Measurements from ENCODE around the gene WDR41.
"Not testable (repeated sequence)": the region's sequence is repeated elsewhere in the genome, so short reads cannot be mapped to it uniquely, and the experiment has no call there.

WDR41 gene, protein sequence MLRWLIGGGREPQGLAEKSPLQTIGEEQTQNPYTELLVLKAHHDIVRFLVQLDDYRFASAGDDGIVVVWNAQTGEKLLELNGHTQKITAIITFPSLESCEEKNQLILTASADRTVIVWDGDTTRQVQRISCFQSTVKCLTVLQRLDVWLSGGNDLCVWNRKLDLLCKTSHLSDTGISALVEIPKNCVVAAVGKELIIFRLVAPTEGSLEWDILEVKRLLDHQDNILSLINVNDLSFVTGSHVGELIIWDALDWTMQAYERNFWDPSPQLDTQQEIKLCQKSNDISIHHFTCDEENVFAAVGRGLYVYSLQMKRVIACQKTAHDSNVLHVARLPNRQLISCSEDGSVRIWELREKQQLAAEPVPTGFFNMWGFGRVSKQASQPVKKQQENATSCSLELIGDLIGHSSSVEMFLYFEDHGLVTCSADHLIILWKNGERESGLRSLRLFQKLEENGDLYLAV

DNA sequence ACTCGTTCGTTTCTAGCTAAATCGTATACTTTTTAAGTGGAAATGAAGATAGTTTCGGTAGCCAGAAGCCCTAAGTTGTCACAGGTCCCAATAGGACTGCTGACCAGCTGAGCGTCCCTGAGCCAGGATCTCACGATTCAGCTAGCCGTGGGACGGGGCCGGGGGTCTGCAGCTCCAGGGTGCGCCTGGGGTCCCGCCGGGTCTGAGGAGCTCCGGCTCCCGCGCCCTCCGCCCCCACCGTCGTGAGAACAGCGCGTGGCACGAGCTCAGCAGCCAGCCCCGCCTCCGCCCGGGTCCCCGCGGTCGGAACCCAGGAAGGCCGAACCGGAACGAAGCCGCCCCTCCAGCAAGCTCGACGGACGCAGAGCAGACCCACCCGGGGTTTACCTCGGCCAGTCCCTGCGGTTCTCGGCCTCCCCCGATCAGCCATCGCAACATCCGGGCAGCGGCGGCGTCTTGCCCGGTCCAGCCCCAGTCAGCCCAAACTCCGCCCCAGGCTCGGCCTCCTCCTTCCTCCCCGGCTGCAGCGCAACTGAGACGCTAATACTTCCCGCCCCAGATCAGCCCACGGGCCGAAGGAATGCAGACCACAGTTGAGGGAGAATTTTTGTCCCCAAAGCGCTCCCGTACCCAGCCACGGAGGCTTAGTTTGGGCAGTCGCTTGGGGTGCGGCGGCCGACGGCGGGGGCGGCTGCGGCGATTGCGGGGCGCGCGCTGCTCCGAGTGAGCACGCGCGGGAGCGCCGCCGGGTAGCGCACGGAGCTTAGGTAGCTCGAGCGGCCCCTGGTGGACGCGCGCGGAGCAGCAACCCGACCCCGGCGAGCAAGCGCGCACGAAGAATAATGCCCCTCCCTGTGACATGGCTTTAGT is at the start of gene WDR41:
Gene WDR41 (minus strand): TSS at position 534 of the 870 bp plus-strand sequence. CDS start 96 bp downstream, at position 438.
- Mint-ChIP-seq H3K4me3 (peak within 1 kb of the TSS; percentile 87), H3K4me1 (peaks cover 24% of the 10 kb centered on the region), H3K27me3 (peaks cover 4% of the 10 kb centered on the region), H3K27ac (peak within 1 kb of the TSS; percentile 85), H3K9me3 (no peaks in the 10 kb centered on the region), H3K36me3 (ENCODE audit: low read depth) (no peaks in the 10 kb centered on the region)
- peak; percentile 86 for ATAC-seq
- peak; percentile 92 for DNase-seq

- H3K4me1 Mint-ChIP-seq, result no peaks in the 10 kb centered on the region
- no peak overlapping the region for H3K4me3 Mint-ChIP-seq
- H3K27ac Mint-ChIP-seq, result no peak overlapping the region
- no peaks in the 10 kb centered on the region for H3K36me3 Mint-ChIP-seq (ENCODE audit: low read depth)
- peaks cover 49% of the 10 kb centered on the region for H3K27me3 Mint-ChIP-seq
- no peak for DNase-seq
- peaks cover 11% of the 10 kb centered on the region for H3K9me3 Mint-ChIP-seq
- ATAC-seq, result no peak
These were observed 39.2 kb upstream of the WDR41 start for GRCh38 chr5:77531297-77531696.

DNA sequence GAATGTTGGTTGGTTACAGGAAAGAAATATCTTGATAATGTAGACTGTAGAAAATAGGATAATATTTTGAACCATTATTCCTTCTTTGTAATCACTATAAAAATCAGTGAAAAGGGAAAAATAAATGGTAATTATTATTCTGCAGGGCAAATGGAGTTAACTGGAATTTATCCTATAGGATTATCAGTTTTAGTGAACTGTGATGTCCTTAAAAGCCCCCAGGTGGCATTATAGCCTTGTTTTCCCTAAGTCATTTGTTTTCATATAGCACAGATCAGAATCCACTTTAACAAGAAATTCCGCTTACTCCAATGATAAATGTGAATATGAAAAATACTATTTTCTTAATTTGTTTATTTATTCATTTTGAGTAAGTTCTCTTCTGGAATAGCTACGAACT is 26.2 kb upstream of the WDR41 start:
- H3K9me3 Mint-ChIP-seq, result no peaks in the 10 kb centered on the region
- H3K4me1 Mint-ChIP-seq, result no peaks in the 10 kb centered on the region
- DNase-seq (no peak), ATAC-seq (no peak)
- no peaks in the 10 kb centered on the region for H3K36me3 Mint-ChIP-seq (ENCODE audit: low read depth)
- H3K4me3 Mint-ChIP-seq, result no peak overlapping the region
- H3K27ac Mint-ChIP-seq, result no peak overlapping the region
- peaks cover 7% of the 10 kb centered on the region for H3K27me3 Mint-ChIP-seq

DNA sequence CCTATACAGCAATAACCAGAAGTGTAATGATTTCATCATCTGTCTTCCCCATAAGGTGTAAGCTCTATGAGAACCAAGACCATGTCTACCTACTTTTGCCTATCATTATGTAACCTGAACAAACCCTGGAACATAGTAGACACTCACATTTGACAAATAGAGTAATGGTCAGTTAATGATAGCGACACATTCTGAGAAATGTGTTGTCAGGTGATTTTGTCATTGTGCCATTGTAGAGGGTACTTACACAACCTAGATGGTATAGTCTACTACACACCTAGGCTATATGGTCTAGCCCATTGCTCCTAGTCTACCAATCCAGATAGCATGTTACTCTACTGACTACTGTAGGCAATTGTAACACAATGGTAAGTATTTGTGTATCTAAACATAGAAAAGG is 22.3 kb upstream of the WDR41 start:
- ATAC-seq (no peak), DNase-seq (no peak)
- H3K9me3 Mint-ChIP-seq, result peaks cover 4% of the 10 kb centered on the region
- no peaks in the 10 kb centered on the region for H3K36me3 Mint-ChIP-seq (ENCODE audit: low read depth)
- H3K27me3 Mint-ChIP-seq, result peaks cover 12% of the 10 kb centered on the region
- H3K4me1 Mint-ChIP-seq, result no peaks in the 10 kb centered on the region
- H3K4me3 Mint-ChIP-seq, result no peak overlapping the region
- H3K27ac Mint-ChIP-seq, result no peak overlapping the region

- Mint-ChIP-seq H3K9me3 (peaks cover 4% of the 10 kb centered on the region), H3K36me3 (ENCODE audit: low read depth) (no peaks in the 10 kb centered on the region), H3K4me3 (no peak overlapping the region), H3K4me1 (no peaks in the 10 kb centered on the region), H3K27me3 (peaks cover 17% of the 10 kb centered on the region), H3K27ac (no peak overlapping the region)
- DNase-seq (no peak), ATAC-seq (no peak)
These were observed 21.2 kb upstream of the WDR41 start for GRCh38 chr5:77513321-77513720.

DNA sequence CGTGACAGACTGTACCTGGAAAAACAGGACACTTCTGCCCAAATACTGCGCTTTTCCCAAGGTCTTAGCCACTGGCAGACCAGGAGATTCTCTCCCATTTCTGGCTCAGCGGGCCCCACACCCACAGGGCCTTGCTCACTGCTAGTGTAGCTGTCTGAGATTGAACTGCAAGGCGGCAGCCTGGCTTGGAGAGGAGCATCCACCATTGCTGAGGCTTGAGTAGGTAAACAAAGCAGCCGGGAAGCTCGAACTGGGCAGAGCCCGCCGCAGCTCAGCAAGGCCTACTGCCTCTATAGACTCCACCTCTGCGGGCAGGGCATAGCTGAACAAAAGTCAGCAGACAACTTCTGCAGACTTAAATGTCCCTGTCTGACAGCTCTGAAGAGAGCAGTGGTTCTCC is 9.0 kb upstream of the WDR41 start:
- H3K4me1 Mint-ChIP-seq; DNase-seq; H3K36me3 Mint-ChIP-seq (ENCODE audit: low read depth); H3K27ac Mint-ChIP-seq; H3K4me3 Mint-ChIP-seq; ATAC-seq: not testable (repeated sequence)
- Mint-ChIP-seq H3K27me3 (peaks cover 34% of the 10 kb centered on the region), H3K9me3 (peaks cover 21% of the 10 kb centered on the region)

GRCh38 chr5:77499973-77500372 is 7.9 kb upstream of the WDR41 start:
- peaks cover 2% of the 10 kb centered on the region for H3K36me3 Mint-ChIP-seq (ENCODE audit: low read depth)
- no peak overlapping the region for H3K4me3 Mint-ChIP-seq
- H3K27ac Mint-ChIP-seq, result no peak overlapping the region
- ATAC-seq (no peak), DNase-seq (no peak)
- peaks cover 21% of the 10 kb centered on the region for H3K9me3 Mint-ChIP-seq
- H3K27me3 Mint-ChIP-seq, result peaks cover 27% of the 10 kb centered on the region
- H3K4me1 Mint-ChIP-seq, result peaks cover 6% of the 10 kb centered on the region

- Mint-ChIP-seq H3K4me1 (peaks cover 11% of the 10 kb centered on the region), H3K27me3 (peaks cover 25% of the 10 kb centered on the region), H3K4me3 (no peak overlapping the region), H3K27ac (no peak overlapping the region), H3K36me3 (ENCODE audit: low read depth) (peaks cover 2% of the 10 kb centered on the region), H3K9me3 (peaks cover 21% of the 10 kb centered on the region)
- no peak for DNase-seq
- no peak for ATAC-seq
These were observed 7.3 kb upstream of the WDR41 start for GRCh38 chr5:77499441-77499840.

- H3K27ac Mint-ChIP-seq, result no peak overlapping the region
- no peak for DNase-seq
- ATAC-seq, result no peak
- H3K4me1 Mint-ChIP-seq, result peaks cover 11% of the 10 kb centered on the region
- peaks cover 2% of the 10 kb centered on the region for H3K36me3 Mint-ChIP-seq (ENCODE audit: low read depth)
- H3K4me3 Mint-ChIP-seq, result no peak overlapping the region
- H3K27me3 Mint-ChIP-seq, result peaks cover 23% of the 10 kb centered on the region
- peaks cover 21% of the 10 kb centered on the region for H3K9me3 Mint-ChIP-seq
These were observed 6.8 kb upstream of the WDR41 start for GRCh38 chr5:77498952-77499351.

- H3K27ac Mint-ChIP-seq, result no peak overlapping the region
- ATAC-seq (no peak), DNase-seq (no peak)
- H3K27me3 Mint-ChIP-seq, result peaks cover 6% of the 10 kb centered on the region
- no peak overlapping the region for H3K4me3 Mint-ChIP-seq
- peaks cover 24% of the 10 kb centered on the region for H3K4me1 Mint-ChIP-seq
- no peaks in the 10 kb centered on the region for H3K9me3 Mint-ChIP-seq
- H3K36me3 Mint-ChIP-seq (ENCODE audit: low read depth), result no peaks in the 10 kb centered on the region
These were observed 2.8 kb upstream of the WDR41 start for GRCh38 chr5:77494935-77495334.

GRCh38 chr5:77492653-77493000 is 511 bp upstream of the WDR41 start:
- peak; percentile 8 for ATAC-seq
- H3K4me3 Mint-ChIP-seq, result peak overlapping the region; percentile 87

GRCh38 chr5:77490741-77491344 is 1.3 kb downstream of the WDR41 start:
- not testable (repeated sequence) for H3K9me3 Mint-ChIP-seq; ATAC-seq; H3K27me3 Mint-ChIP-seq; H3K36me3 Mint-ChIP-seq (ENCODE audit: low read depth)
- Mint-ChIP-seq H3K4me3 (peak overlapping the region; percentile 87), H3K4me1 (peaks cover 24% of the 10 kb centered on the region), H3K27ac (peak overlapping the region; percentile 85)
- DNase-seq, result peak; percentile 10

More at GRCh38 chr5:77492653-77493000, 511 bp upstream of the WDR41 start:
- Mint-ChIP-seq H3K27ac (peak overlapping the region; percentile 54), H3K4me1 (peaks cover 24% of the 10 kb centered on the region), H3K36me3 (ENCODE audit: low read depth) (no peaks in the 10 kb centered on the region), H3K27me3 (peaks cover 6% of the 10 kb centered on the region), H3K9me3 (no peaks in the 10 kb centered on the region)
- no peak for DNase-seq

GRCh38 chr5:77486344-77486962 is 5.7 kb downstream of the WDR41 start:
- Mint-ChIP-seq H3K27ac (no peak overlapping the region), H3K36me3 (ENCODE audit: low read depth) (peaks cover 23% of the 10 kb centered on the region), H3K27me3 (no peaks in the 10 kb centered on the region), H3K9me3 (no peaks in the 10 kb centered on the region), H3K4me1 (peaks cover 9% of the 10 kb centered on the region), H3K4me3 (no peak overlapping the region)
- ATAC-seq, result no peak
- no peak for DNase-seq

DNA sequence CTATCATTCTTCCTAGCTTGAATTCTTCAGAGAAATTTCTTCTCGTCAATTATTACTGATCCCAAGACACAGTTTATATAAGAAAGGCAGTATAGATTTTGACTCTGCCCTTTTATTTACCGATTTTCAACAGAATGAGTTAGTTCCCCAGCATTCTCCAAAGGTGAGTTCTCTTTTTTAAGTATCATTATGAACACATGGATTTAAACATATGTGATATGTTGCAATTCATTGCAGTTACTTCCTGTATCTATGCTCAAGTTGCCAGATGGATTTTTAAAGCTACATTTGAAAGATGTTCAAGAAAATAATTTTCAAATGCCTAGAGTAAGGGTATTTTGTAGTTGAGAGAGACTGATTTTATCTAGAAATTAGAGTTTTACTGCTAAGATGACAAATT is 8.4 kb downstream of the WDR41 start:
- ATAC-seq (no peak), DNase-seq (no peak)
- H3K4me1 Mint-ChIP-seq, result no peaks in the 10 kb centered on the region
- no peaks in the 10 kb centered on the region for H3K27me3 Mint-ChIP-seq
- H3K9me3 Mint-ChIP-seq, result no peaks in the 10 kb centered on the region
- H3K36me3 Mint-ChIP-seq (ENCODE audit: low read depth), result peaks cover 32% of the 10 kb centered on the region
- H3K4me3 Mint-ChIP-seq, result no peak overlapping the region
- no peak overlapping the region for H3K27ac Mint-ChIP-seq
